Activated B cell treated with CpG ODN at 0.5 μM for 24 hours (primary cell): ENCODE results near the gene PRR30. TPM values are rescaled to one million over a fixed set of nuclear protein-coding genes. Genes with fewer than 3 reads are reported as not detected.
"Not testable (repeated sequence)": the region's sequence is repeated elsewhere in the genome, so short reads cannot be mapped to it uniquely, and the experiment has no call there.

ENCODE experiments used
- ATAC-seq: fragments of 200-7000 bp; cut with Tn5 transposase; one replicate; pipeline ENCODE4 v1.10.0; 2021; ENCODE audit warnings: low read depth, mild to moderate bottlenecking, moderate library complexity
- CTCF ChIA-PET: fragments of 350-600 bp; sonication (Branson Sonifier 250); formaldehyde crosslinking; loops from one replicate; lab custom pipeline; 2021; ENCODE audit warnings: antibody characterized with exemption; lab: Charles Lee
- POLR2A ChIA-PET: fragments of 350-600 bp; sonication (Branson Sonifier 250); formaldehyde crosslinking; loops from one replicate; lab custom pipeline; 2021; ENCODE audit warnings: antibody characterized with exemption; lab: Charles Lee
- DNase-seq: peaks from one replicate; pipeline ENCODE4 v3.0.0; 2022
- H3K27ac Mint-ChIP-seq: one replicate; pipeline ENCODE4 v1.8.0; 2020; ENCODE audit warnings: mixed read lengths
- H3K27me3 Mint-ChIP-seq: one replicate; pipeline ENCODE4 v1.8.0; 2021; ENCODE audit warnings: mixed read lengths
- H3K36me3 Mint-ChIP-seq: one replicate; pipeline ENCODE4 v1.8.0; 2021; ENCODE audit warnings: low read depth, mixed read lengths
- H3K4me1 Mint-ChIP-seq: one replicate; pipeline ENCODE4 v1.8.0; 2021; ENCODE audit warnings: mixed read lengths
- H3K4me3 Mint-ChIP-seq: one replicate; pipeline ENCODE4 v1.8.0; 2020; ENCODE audit warnings: mild to moderate bottlenecking, mixed read lengths
- H3K9me3 Mint-ChIP-seq: one replicate; pipeline ENCODE4 v1.8.0; 2020; ENCODE audit warnings: mixed read lengths
- CTCF ChIP-seq: fragments of 200-600 bp; IDR thresholded peaks from one replicate; pipeline ENCODE4 v1.8.0; 2022; ENCODE audit warnings: antibody characterized with exemption, mild to moderate bottlenecking
- intact Hi-C: fragments of 100-400 bp; cut with micrococcal nuclease; formaldehyde crosslinking; loops from one replicate; pipeline ENCODE4 v1.15.1; 2024
- total RNA-seq: library from RNA; stranded (reverse); gene quantifications from 2 replicates; pipeline ENCODE4 v1.2.3, GENCODE V29; 2022

PRR30 gene
- total RNA-seq, 1 donor from 2014 or later = not detected

- Mint-ChIP-seq H3K36me3 (no peaks in the 10 kb centered on the region), H3K27ac (no peak overlapping the region), H3K27me3 (peaks cover 28% of the 10 kb centered on the region), H3K4me3 (no peak overlapping the region), H3K4me1 (no peaks in the 10 kb centered on the region), H3K9me3 (no peaks in the 10 kb centered on the region)
- ATAC-seq (no peak), DNase-seq (no peak)
- intact Hi-C loops = no loop called here
- ChIA-PET CTCF (interaction anchor here (0.9 kb wide), 1 partner anchor 12 kb away, joined by 3 read pairs; no protein-coding TSS in a partner anchor), POLR2A (no interaction called here)
- TF ChIP-seq CTCF = no peak
Observed at GRCh38 chr2:27179344-27180000, 40.3 kb upstream of the PRR30 start.

- Mint-ChIP-seq H3K36me3 (no peaks in the 10 kb centered on the region), H3K4me1 (no peaks in the 10 kb centered on the region), H3K27me3 (peaks cover 26% of the 10 kb centered on the region), H3K4me3 (no peak overlapping the region), H3K9me3 (no peaks in the 10 kb centered on the region), H3K27ac (no peak overlapping the region)
- no peak for ATAC-seq
- ChIA-PET POLR2A (no interaction called here), CTCF (no interaction called here)
- DNase-seq = no peak
- intact Hi-C loops = no loop called here
- TF ChIP-seq CTCF = no peak
Observed at GRCh38 chr2:27178469-27178868, 39.3 kb upstream of the PRR30 start.

GRCh38 chr2:27177441-27178351 is 38.5 kb upstream of the PRR30 start:
- no peak overlapping the region for H3K27ac Mint-ChIP-seq
- ChIA-PET CTCF (no interaction called here), POLR2A (no interaction called here)
- intact Hi-C loops = no loop called here
- H3K36me3 Mint-ChIP-seq = no peaks in the 10 kb centered on the region
- TF ChIP-seq CTCF = no peak
- peaks cover 26% of the 10 kb centered on the region for H3K27me3 Mint-ChIP-seq
- no peak for DNase-seq
- H3K4me3 Mint-ChIP-seq = no peak overlapping the region
- H3K4me1 Mint-ChIP-seq = no peaks in the 10 kb centered on the region
- no peaks in the 10 kb centered on the region for H3K9me3 Mint-ChIP-seq
- no peak for ATAC-seq

- H3K4me1 Mint-ChIP-seq = not testable (repeated sequence)
Observed at GRCh38 chr2:27175781-27176180, 36.6 kb upstream of the PRR30 start.

GRCh38 chr2:27175330-27175729 is 36.1 kb upstream of the PRR30 start:
- Mint-ChIP-seq H3K4me1 (peaks cover 4% of the 10 kb centered on the region), H3K9me3 (no peaks in the 10 kb centered on the region), H3K27me3 (peaks cover 11% of the 10 kb centered on the region), H3K4me3 (no peak overlapping the region), H3K36me3 (no peaks in the 10 kb centered on the region), H3K27ac (no peak overlapping the region)
- intact Hi-C loops = no loop called here
- ChIA-PET POLR2A (no interaction called here), CTCF (no interaction called here)
- no peak for ATAC-seq
- no peak for DNase-seq
- no peak for TF ChIP-seq CTCF

More at GRCh38 chr2:27175781-27176180, 36.6 kb upstream of the PRR30 start:
- intact Hi-C loops, DNase-seq, CTCF ChIA-PET, H3K9me3 Mint-ChIP-seq, H3K27ac Mint-ChIP-seq, H3K36me3 Mint-ChIP-seq, POLR2A ChIA-PET, ATAC-seq, H3K4me3 Mint-ChIP-seq: not testable (repeated sequence)
- H3K27me3 Mint-ChIP-seq = peaks cover 13% of the 10 kb centered on the region
